COLO829 (cell line): ENCODE data around the gene SIX2.

ENCODE experiments used
- DNase-seq: peaks from one replicate; pipeline ENCODE4 v3.0.0; 2012; ENCODE audit warnings: low spot score

SIX2 gene

DNA sequence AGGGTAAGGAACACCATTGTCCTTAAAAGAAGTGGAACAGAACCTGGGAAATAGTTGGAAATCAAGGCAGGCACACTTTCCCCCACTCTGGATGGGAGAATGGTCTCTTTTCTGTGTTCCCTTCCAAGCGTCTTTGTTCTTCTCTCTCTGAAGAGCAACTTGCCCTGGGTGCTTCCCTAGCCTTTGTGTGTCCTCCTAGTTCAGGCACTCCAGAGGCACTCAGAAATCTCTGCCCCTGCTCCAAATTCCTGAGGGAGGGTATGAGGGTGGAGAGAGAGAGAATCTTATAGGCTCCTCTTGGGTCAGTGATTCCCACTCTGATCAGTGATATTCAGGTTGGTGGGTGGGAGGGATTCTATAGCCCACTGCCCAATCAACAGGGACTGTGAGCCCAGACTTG, 8.8 kb upstream of the SIX2 start:
- DNase-seq: no peak

GRCh38 chr2:45014831-45015230, 5.6 kb upstream of the SIX2 start:
- DNase-seq: no peak

- DNase-seq: peak; percentile 12
Observed at GRCh38 chr2:45014016-45014702, 4.9 kb upstream of the SIX2 start.

DNA sequence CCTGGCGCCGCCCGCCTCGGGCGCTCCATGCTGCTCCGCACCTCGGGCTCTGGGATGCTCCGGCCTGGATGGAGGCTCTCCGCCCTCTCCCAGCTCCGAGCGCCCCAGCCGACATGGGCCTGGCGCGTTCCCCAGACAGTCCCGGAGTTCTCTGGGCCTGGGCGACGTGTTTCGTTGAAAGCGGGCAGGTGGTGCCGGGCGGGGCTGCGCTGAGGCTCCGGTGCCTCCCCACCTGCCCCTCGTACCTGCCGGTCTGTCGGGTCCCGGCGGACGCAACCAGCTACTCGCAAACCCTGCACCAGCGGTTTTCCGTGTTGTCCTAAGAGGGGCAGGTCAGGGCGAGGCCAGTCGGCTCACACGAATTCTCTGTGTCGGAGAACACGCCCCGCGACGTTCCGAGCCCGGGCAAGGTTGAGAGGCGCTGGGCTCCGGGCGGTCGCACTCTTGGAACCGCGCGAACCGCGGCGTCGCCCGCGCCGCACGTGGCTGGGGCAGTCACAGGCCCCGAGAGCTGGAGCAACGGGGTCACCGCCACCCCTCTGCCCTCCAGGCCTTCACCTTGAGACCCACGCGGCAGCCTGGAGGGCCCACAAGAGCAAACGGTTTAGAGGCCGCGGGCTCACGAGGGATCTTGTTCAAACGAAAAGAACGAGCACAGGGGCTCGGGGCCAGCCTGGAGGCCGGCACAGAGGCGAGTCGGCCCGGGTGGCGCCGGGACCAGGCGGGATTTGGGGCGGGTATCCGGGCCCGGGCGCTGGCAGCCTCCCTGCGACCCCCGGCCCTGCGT, 4.2 kb upstream of the SIX2 start:
- DNase-seq: no peak

- no peak for DNase-seq
Observed at GRCh38 chr2:45012733-45013132, 3.5 kb upstream of the SIX2 start.

DNA sequence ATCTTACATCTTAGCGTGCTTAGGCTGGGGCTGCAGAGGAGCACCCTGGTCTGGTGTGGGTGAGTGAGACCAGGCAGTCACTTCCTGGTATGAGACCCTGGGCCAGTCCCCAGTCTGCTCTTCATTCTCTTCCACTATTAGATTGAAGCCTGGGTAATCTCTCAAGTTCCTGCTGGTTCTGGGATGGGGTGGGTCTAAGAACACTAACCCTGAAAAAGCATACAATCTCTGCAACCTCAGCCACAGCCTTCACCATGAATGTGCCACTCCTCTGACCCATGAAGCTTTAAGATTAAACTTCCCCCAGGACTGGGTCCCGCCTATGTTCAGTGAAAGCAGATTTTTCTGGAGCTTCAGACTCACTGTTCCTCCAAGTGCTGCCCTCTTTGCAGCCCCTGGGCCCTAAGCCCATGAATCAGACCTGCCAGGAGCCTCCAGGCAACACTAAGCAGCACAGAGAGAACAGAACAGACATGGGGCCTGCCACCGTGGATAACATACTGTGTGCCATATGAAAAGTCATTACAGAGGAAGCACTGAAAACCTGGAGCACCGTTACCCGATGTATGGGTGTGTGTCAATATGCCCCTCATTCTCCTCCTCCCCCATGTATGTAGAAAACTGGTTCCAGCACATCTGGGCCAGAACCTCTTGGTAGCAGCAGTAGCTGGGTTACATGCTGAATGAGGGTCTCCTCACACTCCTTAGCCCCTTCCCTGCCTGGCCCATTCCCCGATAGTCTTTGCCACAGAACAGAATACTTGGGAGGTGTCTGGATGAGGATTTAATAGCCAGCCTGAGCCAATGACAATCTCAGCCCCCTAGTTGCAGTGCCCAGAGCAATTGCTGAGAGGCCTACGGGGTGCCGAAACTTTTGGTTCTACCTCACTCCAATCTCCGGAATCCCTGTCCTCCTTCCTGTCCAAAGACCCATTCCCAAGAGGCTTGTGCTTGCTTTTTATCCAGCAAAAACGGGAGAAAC, 2.7 kb upstream of the SIX2 start:
- DNase-seq: no peak

DNA sequence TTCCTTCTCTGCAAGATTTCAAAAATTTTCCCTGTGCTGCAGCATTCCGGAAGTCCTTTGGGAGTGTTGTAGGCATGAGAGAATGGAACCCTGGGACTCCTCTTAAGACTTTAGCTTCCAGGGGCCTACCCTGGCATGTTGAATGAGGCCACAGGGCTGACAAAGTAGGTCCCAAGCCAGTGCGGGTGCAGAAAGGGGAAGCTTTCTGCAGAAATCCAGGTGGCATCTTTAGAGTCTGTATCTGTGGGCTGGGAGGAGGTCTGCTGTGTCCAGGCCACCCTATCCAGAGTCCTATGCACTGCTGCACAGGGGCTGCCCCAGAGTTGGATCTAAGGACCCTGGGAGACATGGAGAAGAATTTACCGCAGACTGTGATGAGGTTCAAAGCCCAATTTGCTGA, 1.9 kb upstream of the SIX2 start:
- DNase-seq: no peak

DNA sequence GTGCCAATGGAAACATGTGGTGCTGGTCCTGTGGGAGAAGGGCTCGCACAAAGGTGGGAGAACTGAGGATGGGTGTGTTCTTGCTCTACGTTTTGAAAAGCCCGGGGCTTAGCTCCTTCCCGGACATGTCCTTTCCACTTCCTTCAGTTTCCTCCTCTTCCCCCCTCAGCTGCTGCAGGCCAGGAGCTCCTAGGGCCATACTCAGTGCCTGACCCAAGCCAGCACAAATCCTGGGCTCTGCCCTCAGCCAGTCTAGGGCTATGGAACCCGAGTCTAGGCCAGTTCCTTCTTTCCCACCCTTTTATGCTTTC, 1.4 kb upstream of the SIX2 start:
- DNase-seq: no peak

DNA sequence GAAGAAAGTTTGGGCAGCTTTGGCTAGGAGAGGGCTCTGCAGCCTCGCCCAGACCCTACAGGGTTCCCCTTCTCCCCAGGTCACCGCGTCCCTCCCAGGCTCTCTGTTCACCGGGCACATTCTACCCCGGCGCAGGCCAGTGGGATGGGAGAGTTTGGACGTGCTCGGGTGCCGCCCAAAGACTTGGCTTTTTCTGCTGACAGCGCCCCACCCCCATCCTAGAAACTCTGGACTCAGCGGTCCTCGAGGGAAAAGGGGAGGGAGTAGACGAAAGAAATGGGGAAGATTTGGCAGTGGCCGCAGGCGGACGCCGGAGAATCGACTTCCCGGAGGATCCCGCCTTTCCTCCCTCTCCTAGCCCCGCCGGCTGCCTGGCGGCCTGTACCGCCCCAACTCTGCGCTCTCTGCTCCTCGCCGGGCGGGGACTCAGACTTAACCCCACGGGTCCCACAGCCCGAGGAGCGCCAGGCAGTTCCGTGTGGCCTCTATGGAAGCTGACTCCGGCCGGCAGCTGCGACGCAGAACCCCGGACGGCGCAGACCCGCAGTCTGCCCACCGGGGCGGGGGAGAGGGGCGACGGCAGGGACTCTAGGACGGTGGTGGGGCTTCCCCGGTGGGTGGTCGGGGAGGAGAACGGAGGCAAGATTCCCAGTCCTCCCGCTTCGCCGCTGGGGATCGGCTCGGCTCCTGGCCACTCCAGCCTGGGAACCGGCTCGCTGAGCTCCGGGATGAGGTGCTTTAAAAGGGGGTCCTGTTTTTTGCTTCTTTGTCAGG, 863 bp upstream of the SIX2 start:
- DNase-seq: peak; percentile 26

DNA sequence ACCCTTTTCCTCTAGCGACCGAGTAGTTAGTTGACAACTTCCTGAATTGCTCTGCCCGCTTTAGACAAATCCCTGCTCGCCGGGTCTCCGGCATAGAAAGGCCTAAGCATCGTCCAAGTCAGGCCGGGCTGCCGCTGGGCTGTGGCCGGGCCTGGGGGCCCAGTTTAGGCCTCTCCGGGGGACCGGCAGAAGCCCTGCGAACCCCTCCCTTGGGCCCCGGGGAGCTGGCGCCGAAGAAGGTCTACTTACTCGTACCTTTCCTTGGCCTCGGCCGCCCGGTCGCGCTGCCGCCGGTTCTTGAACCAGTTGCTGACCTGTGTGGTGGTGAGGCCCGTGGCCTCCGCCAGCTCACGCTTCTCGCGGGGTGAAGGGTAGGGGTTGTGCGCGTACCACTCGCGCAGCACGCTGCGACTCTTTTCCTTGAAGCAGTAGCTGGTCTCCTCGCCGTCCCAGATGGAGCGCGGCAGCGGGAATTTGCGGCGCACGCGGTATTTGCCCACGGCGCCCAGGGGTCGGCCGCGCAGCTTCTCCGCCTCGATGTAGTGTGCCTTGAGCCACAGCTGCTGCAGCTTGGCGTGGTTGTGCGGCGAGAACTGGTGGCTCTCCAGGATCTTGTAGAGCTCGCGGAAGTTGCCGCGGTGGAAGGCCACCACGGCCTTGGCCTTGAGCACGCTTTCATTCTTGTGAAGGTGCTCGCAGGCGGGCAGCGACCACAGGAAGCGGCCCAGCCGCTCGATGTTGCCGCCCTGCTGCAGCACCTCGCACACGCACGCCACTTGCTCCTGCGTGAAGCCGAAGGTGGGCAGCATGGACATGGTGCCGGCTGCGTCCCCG, 739 bp downstream of the SIX2 start:
- DNase-seq: no peak

GRCh38 chr2:45007961-45008295, 1.3 kb downstream of the SIX2 start:
- no peak for DNase-seq

GRCh38 chr2:45006942-45007287, 2.3 kb downstream of the SIX2 start:
- DNase-seq: no peak

- DNase-seq: no peak
Observed at GRCh38 chr2:45006041-45006941, 3.0 kb downstream of the SIX2 start.

DNA sequence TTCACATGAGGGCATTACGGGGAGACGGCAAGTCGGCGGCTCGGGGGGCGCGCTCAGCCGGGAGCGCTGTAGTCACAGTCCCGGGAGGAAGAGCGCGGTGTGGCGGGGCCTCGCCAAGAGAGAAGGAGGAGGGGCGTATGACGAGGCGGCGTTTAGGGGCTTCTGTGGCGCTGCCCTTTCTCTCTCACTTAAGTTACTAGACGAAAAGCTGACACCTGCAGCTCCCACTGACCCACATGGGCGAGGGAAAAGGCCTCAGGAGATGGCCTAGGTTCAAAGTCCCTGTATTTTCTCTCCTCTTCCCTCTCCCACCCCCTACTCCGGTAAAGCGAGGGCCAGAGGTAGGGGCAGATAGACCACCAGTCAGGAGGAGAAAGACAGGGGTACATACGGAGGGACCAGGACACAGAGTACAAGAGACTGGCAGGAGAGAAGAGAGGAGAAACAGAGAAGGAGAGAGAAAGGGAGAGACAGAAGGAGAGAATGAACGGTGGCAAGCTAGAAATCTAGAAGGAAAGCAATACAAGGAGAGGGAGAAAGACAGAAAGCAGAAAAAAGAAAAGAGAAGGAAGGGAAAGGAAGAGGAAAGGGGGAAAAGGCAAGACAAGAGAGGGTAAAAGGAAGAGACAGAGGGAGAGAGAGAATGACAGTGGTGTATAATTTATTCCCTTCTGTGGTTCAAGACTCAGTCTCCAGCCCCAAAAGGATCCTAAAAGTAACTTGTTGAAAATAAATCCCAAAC, 3.8 kb downstream of the SIX2 start:
- no peak for DNase-seq

DNA sequence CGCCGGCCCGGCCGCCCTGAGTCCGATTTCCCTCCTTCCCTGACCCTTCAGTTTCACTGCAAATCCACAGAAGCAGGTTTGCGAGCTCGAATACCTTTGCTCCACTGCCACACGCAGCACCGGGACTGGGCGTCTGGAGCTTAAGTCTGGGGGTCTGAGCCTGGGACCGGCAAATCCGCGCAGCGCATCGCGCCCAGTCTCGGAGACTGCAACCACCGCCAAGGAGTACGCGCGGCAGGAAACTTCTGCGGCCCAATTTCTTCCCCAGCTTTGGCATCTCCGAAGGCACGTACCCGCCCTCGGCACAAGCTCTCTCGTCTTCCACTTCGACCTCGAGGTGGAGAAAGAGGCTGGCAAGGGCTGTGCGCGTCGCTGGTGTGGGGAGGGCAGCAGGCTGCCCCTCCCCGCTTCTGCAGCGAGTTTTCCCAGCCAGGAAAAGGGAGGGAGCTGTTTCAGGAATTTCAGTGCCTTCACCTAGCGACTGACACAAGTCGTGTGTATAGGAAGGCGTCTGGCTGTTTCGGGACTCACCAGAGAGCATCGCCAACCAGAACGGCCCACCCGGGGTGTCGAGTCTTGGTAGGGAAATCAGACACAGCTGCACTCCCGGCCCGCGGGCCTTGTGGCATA, 4.6 kb downstream of the SIX2 start:
- no peak for DNase-seq

GRCh38 chr2:45003579-45004551, 5.4 kb downstream of the SIX2 start:
- no peak for DNase-seq

DNA sequence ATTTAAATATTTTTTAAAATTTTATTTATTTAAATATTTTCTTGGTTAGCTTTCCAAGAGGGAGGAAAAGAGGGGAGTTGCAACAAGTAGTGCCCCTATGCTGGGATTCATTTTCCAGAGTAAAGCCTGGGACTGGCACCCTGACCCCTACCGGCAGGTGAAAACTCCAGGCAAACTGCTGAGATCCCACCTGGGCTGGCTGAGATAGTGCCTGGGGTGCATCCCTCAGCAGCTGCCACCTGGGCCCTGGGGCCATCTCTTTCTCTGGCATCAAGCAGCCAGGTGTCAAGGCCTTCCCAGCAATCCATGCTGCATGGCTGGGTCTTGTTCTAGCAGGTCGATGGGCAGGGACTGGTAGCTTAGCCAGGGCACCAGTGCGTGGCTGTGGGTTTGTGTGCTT, 6.6 kb downstream of the SIX2 start:
- no peak for DNase-seq

GRCh38 chr2:45001869-45002385, 7.3 kb downstream of the SIX2 start:
- no peak for DNase-seq
